GM12873 (cell line): Measurements from ENCODE around the gene CABLES1.

Experiments used
- CTCF ChIP-seq: IDR thresholded peaks from 2 replicates; pipeline ENCODE4 v1.5.1; 2012; ENCODE audit warnings: low read depth, mild to moderate bottlenecking, moderate library complexity, low read length, control low read depth; ENCODE audit not compliant: insufficient read depth; ENCODE audit errors: missing control alignments

CABLES1 gene

GRCh38 chr18:23121133-23121532, 14.2 kb upstream of the CABLES1 start:
- TF ChIP-seq CTCF, result no peak

- no peak for TF ChIP-seq CTCF
Observed at GRCh38 chr18:23122334-23123229, 12.7 kb upstream of the CABLES1 start.

GRCh38 chr18:23126376-23127056, 8.8 kb upstream of the CABLES1 start:
- no peak for TF ChIP-seq CTCF

GRCh38 chr18:23127090-23127489, 8.2 kb upstream of the CABLES1 start:
- TF ChIP-seq CTCF, result no peak

GRCh38 chr18:23129355-23130002, 5.8 kb upstream of the CABLES1 start:
- TF ChIP-seq CTCF, result no peak

GRCh38 chr18:23131693-23132319, 3.5 kb upstream of the CABLES1 start:
- TF ChIP-seq CTCF, result peak; percentile 80
